Measurements from ENCODE around the gene TMEM98.
"Not testable (repeated sequence)": the region's sequence is repeated elsewhere in the genome, so short reads cannot be mapped to it uniquely, and the experiment has no call there.

The TMEM98 gene

DNA sequence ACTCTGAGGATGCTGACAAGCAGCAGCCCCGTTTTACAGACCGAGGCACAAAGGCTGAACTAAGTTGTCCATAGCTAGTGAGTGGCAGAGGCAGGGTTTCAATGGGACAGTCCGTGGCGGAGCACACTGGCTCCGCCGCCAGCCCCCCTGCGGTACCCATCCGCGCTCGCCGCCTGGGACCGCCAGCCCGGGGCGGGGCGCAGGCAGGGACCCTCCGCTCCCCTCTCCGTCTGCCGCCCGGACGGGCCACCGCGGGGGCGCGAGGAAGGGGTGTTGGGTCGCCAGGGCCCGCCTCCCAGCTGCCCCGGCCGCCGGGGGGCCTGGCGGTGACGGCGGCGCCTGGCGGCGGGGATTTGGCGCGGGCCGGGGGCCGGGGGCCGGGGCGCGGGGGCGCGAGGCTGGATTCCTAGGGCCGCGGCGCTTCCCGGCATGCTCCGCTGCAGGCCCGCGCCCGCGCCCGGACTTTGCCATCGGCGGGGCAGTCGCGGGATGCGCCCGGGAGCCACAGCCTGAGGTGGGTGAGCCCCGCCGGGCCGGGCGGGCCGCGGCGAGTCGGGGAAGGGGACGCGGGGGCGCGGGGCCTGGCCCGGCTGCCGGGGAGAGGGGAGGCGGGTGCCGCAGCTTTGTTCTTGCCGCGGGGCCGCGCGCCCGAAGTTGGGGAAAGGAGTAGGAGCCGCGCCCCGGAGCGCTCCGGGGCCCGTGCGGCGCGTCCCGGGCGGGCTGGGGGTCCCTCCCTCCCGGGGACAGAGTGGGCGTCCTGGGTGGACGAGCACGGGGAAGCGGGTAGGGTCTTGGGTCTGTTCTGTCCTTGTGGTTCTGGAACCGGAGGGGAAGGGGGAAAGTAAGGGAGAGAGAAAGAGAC, at the start of gene TMEM98:
TSS of gene TMEM98 (plus strand) at position 430 of the 862 bp plus-strand sequence. CDS start 3,376 bp downstream, outside the sequence.
- DNase-seq = peak; percentile 19

DNA sequence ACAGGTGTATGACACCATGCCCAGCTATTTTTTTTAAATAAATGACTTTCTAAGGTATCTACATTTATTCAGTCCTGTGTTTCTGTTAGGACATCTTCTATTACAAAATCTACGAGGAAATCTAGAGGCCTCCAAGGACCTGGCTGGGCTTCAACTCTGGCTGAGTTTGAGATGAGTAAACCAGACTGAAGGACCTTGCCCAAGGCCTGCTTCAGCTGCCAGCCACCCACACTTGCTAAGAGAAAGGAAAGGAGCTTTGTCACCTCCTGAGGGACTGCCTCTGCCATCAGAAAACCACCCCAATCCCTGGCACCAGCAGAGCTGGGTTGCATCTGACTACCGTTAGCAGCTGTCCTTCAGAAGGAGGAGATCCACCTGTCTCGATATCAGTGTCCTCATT, 49.7 kb upstream of the TMEM98 start:
- DNase-seq = no peak

- DNase-seq = no peak
Measured at GRCh38 chr17:32879134-32879533, 48.8 kb upstream of the TMEM98 start.

DNA sequence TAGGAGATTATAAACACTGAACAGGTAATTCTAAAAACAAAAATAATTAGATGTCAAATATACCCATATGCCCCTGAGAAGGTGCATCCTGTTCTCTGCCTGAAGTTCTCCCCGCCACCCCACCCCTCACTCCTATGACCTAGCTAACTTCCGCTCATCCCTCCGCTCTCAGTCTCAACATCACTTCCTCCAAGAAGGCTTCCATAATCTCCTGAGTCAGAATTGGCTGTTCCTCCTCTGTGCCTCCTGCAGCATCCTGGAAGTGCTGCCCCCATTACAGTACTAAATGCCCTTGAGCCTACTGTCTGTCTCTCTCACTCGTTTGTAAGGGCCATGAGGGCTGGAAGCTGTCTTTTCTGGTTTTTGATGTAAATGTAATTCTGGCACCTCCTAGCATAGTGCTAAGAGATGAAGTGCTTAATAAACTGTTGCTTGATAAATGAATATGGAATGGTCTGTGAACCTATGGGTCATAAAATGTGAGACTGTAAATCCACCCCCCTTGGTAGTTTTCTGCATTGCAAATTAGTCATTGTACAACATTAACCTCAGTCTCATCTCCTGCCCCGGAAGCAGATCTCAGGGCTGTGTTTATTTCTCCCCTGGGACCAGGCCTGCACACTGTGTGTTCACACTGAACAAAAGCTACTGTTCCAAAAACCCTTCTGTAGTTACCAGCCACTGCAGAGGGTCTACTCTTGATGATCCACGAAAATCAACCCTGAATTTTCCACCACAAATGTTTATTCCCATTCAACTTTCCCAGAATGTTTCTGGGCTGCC, 47.1 kb upstream of the TMEM98 start:
- DNase-seq = no peak

- no peak for DNase-seq
Measured at GRCh38 chr17:32882029-32882428, 45.9 kb upstream of the TMEM98 start.

- no peak for DNase-seq
Measured at GRCh38 chr17:32882734-32883133, 45.2 kb upstream of the TMEM98 start.

DNA sequence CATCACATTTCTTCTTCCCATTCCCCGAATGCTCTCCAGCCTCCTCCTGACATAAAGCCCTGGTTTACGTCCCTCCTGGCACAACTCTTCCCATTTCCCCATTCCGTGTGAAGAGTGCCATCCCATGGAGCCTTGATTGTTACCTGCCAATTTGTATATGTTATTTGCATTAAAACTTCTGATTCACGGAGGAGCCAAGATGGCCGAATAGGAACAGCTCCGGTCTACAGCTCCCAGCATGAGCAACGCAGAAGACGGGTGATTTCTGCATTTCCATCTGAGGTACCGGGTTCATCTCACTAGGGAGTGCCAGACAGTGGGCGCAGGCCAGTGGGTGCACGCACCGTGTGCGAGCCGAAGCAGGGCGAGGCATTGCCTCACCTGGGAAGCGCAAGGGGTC, 41.0 kb upstream of the TMEM98 start:
- not testable (repeated sequence) for DNase-seq

DNA sequence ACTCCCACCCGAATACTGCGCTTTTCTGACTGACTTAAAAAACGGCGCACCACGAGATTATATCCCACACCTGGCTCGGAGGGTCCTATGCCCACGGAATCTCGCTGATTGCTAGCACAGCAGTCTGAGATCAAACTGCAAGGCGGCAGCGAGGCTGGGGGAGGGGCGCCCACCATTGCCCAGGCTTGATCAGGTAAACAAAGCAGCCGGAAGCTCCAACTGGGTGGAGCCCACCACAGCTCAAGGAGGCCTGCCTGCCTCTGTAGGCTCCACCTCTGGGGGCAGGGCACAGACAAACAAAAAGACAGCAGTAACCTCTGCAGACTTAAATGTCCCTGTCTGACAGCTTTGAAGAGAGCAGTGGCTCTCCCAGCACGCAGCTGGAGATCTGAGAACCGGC, 40.5 kb upstream of the TMEM98 start:
- DNase-seq = not testable (repeated sequence)

DNA sequence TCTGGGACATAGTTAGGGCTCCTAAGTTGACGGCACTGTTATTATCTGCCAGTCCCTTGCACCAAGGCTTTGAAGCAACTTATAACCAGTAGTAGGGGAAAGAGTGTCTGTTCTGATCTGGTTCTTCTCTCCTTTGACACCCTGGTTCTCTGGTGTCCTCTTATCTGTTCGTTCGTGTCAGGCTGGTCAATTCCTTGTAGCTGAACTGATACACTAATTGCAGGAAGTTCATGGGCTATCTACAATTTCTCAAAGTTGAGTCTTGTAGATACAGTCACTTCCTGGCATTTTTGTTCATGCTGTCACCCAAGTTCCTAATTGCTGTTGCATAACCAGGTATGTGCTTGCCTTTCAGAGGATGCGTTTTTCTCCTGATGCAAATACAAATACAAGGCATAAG, 33.7 kb upstream of the TMEM98 start:
- DNase-seq = no peak

- no peak for DNase-seq
Measured at GRCh38 chr17:32896647-32897258, 31.2 kb upstream of the TMEM98 start.

DNA sequence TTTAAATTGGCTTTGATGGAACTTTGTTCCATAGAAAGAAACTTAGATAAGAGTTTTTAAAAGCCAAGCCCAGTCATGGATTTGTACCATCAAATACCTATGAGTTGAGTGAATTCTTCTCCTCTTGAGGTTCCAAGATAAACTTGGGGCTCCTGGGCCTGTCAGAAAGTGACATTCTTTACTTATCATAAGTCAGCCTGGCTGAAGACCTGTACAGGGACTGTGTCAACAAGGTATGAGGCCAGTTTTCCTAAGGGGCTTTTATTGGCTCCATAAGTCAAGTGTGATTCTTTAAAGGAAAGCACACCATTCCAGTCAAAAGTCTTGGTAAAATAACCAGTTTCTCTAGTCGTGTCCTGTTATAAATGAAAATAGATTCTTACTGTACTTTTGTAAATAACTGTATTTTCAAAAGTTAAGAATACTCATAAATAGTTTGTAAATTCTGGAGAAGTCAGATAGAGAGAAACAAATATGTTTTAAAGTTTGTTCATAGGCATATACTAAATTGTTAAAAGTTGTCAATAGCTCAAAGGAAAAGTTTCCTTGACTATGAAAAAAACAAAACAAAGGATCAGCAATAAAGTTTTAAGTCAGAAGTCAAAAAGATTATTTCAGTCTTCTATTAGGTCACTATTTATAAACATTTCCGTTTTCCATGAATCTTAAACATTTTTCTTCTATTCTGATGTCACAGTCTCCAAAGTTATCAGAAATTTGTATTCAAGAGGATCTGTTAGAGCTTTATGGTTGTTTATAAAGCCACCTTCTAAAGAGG, 28.5 kb upstream of the TMEM98 start:
- no peak for DNase-seq

DNA sequence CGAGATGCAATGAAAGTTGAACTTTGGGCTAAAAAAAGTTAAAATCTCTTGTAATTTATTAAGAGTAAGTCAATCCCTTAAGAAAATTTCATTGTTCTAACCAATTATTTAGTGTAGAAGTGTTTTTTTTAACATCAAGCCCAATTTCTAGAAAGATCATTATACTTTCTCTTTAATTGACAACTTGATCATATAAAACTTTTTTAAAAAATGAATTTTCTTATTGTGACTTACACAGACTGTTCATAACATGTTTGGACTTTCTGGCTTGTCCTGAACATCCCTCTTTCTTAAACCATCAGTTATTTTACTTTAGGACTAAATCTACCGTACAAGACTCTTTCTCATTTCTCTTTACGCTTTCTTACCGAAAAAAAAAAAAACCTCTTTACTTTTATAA, 26.2 kb upstream of the TMEM98 start:
- DNase-seq = no peak

DNA sequence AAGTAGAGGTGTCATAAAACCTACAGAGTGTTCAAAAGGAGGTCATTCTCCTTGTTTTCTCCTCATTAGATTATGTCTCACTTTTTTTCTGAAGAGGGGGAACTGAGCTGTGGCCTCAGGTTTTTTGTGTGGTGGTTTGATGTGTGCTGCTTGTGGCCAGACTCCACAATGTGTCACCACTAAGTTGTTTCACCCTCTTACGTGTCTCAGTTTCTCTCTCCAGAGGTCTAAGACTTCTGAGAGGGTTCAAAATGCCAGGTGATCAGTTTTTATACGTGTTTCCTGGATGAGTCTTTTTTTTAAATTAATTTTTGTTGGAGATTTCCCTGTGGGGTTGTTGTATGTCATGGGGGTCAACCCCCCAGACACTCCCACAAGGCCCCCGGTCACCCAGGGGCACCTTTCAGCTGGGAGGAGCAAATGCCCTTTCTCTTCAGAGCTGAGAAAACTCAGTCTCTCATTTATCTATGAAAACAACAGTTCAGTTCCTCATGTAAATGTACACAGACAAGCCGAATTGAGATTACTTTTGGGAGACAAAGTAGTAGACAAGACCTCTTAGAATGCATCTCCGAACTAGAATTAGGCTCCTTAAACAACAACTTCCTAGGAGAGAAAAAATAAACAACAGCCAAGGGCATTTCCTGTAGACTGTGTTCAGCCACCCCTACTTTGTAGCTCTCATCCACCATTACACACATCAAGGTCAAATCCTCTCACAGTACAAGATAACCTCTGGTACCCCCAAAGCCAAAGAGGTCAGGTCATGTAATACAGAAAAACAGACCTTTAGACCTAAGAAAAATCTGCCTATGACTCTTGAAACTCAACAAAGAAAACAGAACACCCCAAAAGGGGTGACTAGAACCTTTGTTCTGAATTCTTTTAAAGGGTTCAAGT, 23.9 kb upstream of the TMEM98 start:
- no peak for DNase-seq

DNA sequence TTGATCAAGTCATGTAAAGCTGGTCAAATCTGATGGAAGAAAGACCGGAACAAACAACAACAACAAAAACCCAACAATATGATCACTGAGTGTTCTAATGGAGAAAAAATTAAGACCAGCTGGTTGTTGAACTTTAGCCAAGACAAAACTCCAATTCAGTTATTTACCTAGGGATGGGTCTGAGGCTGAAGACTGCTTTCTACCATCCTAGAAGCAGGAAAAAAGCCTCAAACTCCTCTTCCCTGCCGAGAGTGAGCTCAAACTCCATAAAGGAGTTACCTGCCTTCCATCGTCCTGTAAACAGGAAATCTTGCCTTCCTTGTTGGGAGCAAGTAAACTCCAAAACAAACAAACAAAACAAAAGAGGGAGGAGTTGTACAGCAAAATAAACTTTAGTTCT, 23.1 kb upstream of the TMEM98 start:
- DNase-seq = no peak

DNA sequence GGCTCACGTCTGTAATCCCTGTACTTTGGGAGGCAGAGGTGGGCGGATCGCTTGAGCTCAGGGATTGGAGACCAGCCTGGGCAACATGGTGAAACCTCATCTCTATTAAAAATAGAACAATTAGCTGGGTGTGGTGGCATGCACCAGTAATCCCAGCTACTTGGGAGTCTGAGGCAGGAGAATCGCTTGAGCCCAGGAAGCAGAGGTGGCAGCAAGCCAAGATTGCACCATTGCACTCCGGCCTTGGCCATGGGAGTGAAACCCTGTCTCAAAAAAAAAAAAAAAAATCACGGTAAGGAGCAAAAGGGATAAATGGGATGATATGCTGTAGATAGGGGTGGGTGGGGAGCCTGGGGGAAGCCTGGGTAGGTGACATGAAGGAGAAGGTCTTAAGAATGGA, 20.4 kb upstream of the TMEM98 start:
- DNase-seq = no peak

DNA sequence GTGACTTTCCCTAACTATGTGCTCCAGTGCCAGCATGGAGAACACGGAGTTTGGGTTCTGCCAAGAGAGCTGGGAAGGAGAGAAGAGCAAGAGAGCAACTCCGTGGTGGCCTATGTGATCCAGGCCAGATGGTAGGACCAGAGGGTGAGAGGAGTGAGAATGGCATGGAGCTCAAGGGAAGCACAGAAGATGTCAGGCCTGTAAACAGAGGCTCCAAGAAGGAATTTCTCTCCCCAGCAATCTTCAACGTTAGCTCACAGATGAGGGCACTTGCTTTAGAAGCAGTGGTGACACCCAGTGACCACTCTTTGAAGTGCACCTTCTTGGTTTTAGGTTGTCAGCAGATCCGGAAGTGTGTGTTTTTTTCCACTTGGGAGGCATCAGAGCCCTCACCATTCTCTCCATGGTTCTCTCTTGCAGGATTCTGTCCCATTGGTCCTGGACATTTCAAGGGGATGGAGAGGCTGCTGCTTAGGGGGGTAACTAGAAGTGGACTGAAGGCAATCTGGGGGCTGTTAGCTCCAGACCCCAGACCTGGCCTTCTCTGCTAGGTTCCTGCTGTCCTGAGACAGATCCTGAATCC, 18.1 kb upstream of the TMEM98 start:
- peak; percentile 17 for DNase-seq

GRCh38 chr17:32910769-32911168, 17.2 kb upstream of the TMEM98 start:
- no peak for DNase-seq

- DNase-seq = peak; percentile 79
Measured at GRCh38 chr17:32912218-32912897, 15.6 kb upstream of the TMEM98 start.

- DNase-seq = no peak
Measured at GRCh38 chr17:32913593-32913992, 14.4 kb upstream of the TMEM98 start.

GRCh38 chr17:32914181-32914580, 13.8 kb upstream of the TMEM98 start:
- no peak for DNase-seq

DNA sequence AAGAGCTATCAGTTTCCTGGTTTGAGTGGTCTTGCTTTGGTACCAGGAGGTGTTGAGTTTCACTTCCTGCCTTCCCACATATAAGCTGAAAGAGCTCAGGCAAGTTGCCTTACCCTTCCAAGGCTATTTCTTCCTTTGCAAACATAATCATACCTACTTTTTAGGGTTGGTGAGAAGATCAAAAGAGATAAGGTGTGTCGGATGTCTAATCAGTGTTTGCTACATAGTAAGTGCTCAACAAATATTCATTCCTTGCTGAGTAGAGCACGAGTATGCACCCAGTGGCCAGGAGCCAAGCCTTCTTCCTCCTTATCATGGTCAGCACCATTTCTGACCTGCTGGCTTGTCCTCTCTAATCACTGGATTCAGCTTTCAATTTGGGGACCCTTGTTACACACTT, 12.7 kb upstream of the TMEM98 start:
- peak; percentile 7 for DNase-seq
